Measurements from ENCODE around the gene SLC34A3.
A peak's percentile ranks its signal among the peaks of the same experiment; 100 is the strongest.

SLC34A3 gene

GRCh38 chr9:137230705-137231371, at the start of gene SLC34A3:
Gene SLC34A3 (plus strand): TSS chr9:137230901. CDS start chr9:137231703, 802 bp downstream.
- DNase-seq: no peak

- DNase-seq: no peak
Observed at GRCh38 chr9:137181680-137182079, 49.0 kb upstream of the SLC34A3 start.

DNA sequence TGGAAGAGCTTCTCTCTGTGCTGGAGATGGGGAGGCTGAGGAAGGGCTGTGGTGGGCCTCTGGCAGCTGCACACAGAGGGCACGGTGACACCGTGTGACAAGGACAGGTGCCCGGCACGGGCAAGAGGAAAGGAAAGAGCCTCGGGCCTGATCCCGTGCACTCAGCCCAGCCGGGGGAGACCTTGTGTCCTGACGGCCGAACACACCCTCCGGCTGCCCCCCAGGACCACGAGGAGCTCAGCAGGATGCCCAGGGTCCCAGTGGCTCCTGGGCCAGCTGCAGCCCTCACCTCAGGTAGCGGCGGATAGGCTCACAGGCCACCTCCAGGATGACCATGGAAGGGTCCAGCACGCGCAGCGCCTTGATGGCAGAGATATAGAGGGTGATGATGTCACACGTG, 47.9 kb upstream of the SLC34A3 start:
- no peak for DNase-seq

DNA sequence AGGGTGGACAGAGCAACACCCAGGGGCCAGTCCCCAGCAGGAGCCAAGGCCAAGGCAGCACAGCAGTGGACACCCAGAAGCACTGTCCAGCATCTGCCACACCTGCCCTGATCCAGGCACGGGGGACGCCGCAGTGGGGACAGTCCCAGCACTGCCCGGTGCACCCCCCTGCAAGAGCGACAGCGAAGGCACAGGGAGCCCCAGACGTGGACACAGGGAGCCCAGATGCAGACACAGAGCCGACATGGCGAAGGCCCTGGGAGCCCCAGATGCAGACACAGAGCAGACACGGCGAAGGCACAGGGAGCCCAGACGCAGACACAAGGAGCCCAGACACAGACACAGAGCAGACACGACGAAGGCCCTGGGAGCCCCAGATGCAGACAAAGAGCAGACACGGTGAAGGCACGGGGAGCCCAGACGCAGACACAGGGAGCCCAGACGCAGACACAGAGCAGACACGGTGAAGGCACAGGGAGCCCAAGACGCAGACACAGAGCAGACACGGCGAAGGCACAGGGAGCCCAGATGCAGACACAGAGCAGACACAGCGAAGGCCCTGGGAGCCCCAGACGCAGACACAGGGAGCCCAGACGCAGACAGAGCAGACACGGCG, 46.6 kb upstream of the SLC34A3 start:
- no peak for DNase-seq

DNA sequence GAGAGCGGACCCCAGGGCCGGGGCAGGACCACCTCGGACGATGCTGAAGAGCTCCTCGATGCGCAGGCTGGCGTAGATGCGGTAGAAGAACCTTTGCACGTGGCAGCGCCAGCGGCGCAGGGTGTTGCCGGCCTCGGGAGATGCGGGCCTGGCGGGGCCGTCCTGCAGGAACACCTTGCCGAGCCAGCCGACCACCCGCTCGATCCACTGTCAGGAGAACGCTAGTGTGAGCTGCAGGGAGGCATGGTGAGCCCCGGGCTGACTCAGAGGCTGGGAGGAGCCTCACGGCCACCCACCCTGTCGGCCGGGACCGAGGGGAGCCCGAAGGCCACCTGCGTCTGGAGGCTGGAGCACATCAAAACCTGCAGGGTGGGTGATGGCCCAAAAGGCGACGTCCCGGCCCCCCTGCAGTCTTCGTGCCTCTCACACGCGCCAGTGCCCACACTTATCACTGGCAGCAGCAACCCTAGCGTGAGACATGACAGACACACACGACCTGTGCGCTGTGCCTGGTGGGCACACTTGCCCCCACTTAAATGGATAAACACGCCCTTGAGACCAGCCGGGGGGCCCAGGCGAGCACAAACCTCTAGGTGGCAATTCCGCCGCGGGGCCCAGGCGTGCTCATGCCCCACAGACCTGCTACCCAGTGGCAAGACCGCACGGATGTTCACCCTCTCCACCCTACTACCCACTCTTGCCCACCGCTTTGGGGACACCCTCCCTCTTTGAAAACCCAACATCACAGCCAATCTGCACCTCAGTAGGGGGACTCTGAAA, 45.6 kb upstream of the SLC34A3 start:
- DNase-seq: no peak

DNA sequence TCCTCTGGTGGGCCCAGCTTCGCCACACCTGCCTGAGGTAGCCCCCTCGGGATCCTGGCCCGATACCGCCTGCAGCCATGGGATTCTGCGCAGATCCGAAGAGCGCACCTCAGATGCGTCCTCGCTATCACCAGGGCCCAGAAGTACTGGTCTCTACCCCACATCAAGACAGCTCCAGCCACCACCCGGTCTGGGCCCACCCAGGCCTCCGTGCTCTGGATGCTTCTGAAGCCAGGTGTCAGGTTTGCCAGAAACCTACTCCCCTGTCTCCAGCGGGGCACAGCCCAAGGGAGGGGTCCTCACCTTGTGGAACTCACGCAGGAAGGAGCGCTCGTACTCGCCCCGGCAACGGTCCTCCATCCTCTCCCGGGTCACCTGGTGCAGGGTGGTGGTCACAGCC, 44.8 kb upstream of the SLC34A3 start:
- DNase-seq: no peak

- no peak for DNase-seq
Observed at GRCh38 chr9:137186385-137186784, 44.3 kb upstream of the SLC34A3 start.

GRCh38 chr9:137187386-137187785, 43.3 kb upstream of the SLC34A3 start:
- DNase-seq: no peak

GRCh38 chr9:137188086-137188489, 42.6 kb upstream of the SLC34A3 start:
- no peak for DNase-seq

DNA sequence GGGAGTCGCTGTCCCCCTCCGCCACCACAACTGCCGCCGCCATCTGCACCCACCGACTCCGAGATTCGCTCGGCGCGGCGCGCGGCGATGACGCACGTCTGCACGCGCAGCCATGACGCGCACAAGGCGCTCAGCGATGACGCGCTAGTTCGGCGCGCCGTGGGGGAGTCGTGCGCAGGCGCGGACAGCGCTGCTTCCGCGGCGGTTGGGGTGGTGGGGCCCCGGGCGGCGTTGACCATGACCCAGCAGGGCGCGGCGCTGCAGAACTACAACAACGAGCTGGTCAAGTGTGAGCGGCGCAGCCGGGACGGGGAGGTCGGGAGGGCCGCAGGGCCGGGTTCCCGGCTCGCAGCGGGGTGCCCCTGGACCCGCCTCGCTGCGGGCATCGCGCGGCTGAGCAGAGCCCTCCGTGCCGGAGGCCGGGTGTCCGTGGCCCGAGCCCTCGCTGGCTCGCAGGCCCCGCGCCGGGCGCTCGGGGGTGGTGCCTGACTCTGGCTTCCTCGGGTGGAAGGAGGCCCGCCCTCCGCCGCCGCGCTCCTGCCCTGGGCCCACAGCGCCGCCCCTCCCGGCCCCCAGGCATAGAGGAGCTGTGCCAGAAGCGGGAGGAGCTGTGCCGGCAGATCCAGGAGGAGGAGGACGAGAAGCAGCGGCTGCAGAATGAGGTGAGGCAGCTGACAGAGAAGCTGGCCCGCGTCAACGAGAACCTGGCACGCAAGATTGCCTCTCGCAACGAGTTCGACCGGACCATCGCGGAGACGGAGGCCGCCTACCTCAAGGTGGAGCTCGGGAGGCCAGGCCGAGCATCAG, 42.0 kb upstream of the SLC34A3 start, which contains the start of the genes ANAPC2 and SSNA1:
Gene ANAPC2 (minus strand): TSS at position 71 of the 807 bp plus-strand sequence. CDS start 28 bp downstream, at position 43.
Gene SSNA1 (plus strand): TSS at position 187 of the 807 bp plus-strand sequence. CDS start 51 bp downstream, at position 238.
- DNase-seq: peak; percentile 89

GRCh38 chr9:137189297-137190295, 41.1 kb upstream of the SLC34A3 start:
- no peak for DNase-seq

GRCh38 chr9:137190315-137190856, 40.3 kb upstream of the SLC34A3 start:
- no peak for DNase-seq

DNA sequence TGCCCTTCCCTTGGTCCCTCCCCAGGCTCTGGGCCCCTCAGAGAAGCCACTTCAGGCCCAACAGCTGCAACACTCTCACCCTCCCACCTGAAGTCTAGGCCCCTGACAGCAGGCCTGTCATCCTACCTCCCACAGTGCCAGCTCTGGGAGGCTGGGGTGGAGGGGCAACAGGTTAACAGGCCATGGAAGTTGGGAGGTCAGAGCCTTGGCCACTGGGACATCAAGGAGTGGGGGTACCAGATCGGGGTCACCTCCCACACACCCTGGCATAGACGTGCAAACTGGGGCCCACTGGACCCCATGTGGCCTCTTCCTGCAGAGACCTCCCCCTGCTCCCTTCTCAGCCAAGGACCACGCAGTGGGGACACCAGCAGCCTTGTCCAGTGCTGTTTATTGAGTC, 39.5 kb upstream of the SLC34A3 start:
- no peak for DNase-seq

- no peak for DNase-seq
Observed at GRCh38 chr9:137191691-137192447, 38.8 kb upstream of the SLC34A3 start.

DNA sequence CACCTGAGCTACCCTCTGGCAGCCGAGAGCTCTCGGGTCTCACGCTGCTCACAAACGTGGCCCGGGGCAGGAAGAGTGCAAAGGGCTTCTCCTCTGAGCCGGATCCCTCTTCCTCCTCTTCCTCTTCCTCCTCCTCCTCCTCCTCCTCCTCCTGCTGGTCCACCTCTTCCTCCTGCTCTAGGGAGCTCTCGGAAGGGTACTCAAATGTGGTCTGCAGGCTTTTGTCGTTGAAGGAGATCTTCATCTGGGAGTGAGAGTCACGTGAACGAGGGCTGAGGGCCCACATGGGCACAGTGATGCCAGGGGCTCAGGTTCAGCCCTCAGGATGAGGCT, 38.3 kb upstream of the SLC34A3 start:
- no peak for DNase-seq

DNA sequence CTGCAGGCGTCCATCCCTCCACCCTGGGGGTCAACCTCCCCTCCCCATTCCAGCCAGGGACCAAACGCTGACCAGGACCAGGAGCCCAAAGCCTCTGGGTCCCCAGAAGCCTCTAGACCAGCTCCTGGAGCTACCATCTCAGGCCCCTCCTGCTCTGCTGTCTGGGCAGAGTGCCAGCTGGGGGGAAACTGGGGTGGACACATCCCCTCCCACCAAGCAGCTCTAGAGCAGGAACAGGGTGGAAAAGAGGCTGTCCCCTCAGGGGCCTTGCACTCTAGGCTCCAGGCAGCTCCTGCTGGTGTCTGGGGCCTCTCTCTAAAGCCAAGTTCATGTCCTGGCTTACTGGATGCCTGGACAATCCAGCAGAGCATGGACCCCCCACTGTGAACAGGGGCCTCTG, 37.8 kb upstream of the SLC34A3 start:
- DNase-seq: no peak

- DNase-seq: no peak
Observed at GRCh38 chr9:137193771-137194170, 36.9 kb upstream of the SLC34A3 start.

GRCh38 chr9:137194388-137194787, 36.3 kb upstream of the SLC34A3 start:
- DNase-seq: no peak

DNA sequence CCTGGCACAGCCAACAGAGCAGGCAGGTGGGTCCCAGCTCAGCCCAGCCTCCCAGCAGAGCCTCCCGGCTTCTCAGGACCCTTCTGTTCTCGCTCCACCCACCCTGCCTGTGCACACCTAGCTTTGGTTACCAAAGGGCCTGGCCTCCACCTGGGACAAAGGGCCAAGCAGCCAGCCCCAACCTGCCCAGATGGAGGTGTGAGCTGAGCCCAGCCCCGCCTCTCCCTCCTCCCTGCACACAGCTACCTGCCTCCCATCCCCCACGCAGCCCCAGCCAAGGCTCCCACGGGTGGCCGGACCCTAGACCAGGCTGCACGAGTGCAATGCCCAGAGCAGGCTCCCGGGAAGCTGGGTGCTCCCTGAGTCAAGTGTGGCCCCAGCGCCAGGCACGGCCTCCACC, 35.8 kb upstream of the SLC34A3 start:
- peak; percentile 21 for DNase-seq

DNA sequence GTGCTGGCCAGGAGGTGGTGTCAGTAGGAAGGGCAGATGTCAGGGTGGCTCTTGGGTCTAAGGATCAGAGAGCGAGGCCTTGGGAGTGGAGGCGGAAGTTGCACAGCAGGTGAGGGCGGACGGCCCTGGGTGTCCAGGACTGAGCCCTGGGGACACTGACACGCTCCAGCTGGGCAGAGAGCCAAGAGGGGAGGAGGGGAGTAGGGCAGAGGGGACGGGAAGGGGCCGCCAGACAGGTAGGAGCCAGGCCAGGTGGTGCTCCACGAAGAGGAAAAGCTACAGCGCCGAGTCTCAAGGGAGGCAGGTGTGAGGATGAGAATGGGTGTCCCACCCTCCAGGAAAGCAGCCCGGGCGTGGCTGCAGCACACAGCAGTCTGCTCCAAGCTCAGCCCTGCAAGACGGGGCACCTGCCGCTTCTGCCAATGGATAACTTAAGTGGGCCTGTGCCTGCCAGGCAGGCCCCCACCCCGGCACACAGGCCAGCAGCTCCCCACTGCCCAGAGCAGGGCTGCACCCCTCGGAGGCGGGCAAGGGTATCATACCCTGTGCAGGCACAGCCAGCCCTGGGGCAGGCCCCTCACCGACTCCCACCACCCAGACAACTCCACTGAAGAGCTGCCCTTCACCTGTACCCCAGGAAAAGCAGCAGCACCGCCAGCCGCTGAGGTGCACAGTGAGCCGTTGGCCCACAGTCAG, 35.0 kb upstream of the SLC34A3 start:
- DNase-seq: peak; percentile 91

All from NCI-H1436 (cell line).